CD14-positive monocyte (primary cell): ENCODE measurements around the gene CCNY. TPM values are rescaled to one million over a fixed set of nuclear protein-coding genes. Genes with fewer than 3 reads are reported as not detected.

Source experiments
- DNase-seq, 3 donors: peaks; one replicate each; pipeline ENCODE4 v3.0.0-alpha.2; 2011 to 2022
- H2AFZ ChIP-seq: 2 replicates; pipeline ENCODE4 v1.6.0; 2012; ENCODE audit warnings: mild to moderate bottlenecking, low read depth, low read length, inconsistent platforms; ENCODE audit not compliant: insufficient read depth, poor library complexity, severe bottlenecking
- H3K27ac ChIP-seq, 2 donors: 1 replicate in 1 of 2; 2 replicates in 1 of 2; pipeline ENCODE4 v1.5.1; 2012 to 2013; ENCODE audit warnings: low read length in 2 of 2, control low read depth in 1 of 2, inconsistent platforms in 1 of 2, low read depth in 1 of 2, mild to moderate bottlenecking in 1 of 2
- H3K27me3 ChIP-seq, 2 donors: one replicate each; pipeline versions ENCODE4 v1.6.0 to v1.6.1; 2011 to 2013; ENCODE audit warnings: low read length in 2 of 2; ENCODE audit not compliant: control insufficient read depth in 2 of 2, insufficient read depth in 2 of 2
- H3K36me3 ChIP-seq, 2 donors: replicated peaks in 1 of 2; 1 replicate in 1 of 2; 2 replicates in 1 of 2; pipeline versions ENCODE4 v1.5.1 to v1.6.1; 2012 to 2013; ENCODE audit warnings: low read length in 2 of 2, control low read depth in 1 of 2, inconsistent platforms in 1 of 2, mild to moderate bottlenecking in 1 of 2; ENCODE audit not compliant: insufficient read depth in 2 of 2, control insufficient read depth in 1 of 2
- H3K4me1 ChIP-seq, 2 donors: 1 replicate in 1 of 2; 2 replicates in 1 of 2; pipeline versions ENCODE4 v1.5.1 to v1.6.1; 2012 to 2013; ENCODE audit warnings: low read length in 2 of 2, control low read depth in 1 of 2, inconsistent platforms in 1 of 2, mild to moderate bottlenecking in 1 of 2, moderate library complexity in 1 of 2; ENCODE audit not compliant: insufficient read depth in 2 of 2, control insufficient read depth in 1 of 2
- H3K4me2 ChIP-seq: replicated peaks from 2 replicates; pipeline ENCODE3; 2012; ENCODE audit warnings: low read length, moderate library complexity, mild to moderate bottlenecking; ENCODE audit not compliant: poor library complexity, severe bottlenecking; ENCODE audit errors: extremely low read depth
- H3K4me3 ChIP-seq, 3 experiments: fragments of 200-600 bp in 1 of 3; sonication (generic) in 1 of 3; replicated peaks in 1 of 3; 1 replicate in 2 of 3; 2 replicates in 1 of 3; pipeline ENCODE4 v1.5.1; 2011 to 2013; ENCODE audit warnings: low read length in 3 of 3, mild to moderate bottlenecking in 3 of 3, control low read depth in 2 of 3, low read depth in 2 of 3, inconsistent platforms in 1 of 3, moderate library complexity in 1 of 3
- H3K79me2 ChIP-seq: 2 replicates; pipeline ENCODE4 v1.6.0; 2012; ENCODE audit warnings: mild to moderate bottlenecking, control low read depth, inconsistent platforms, low read length, moderate library complexity; ENCODE audit not compliant: insufficient read depth
- H3K9ac ChIP-seq: 2 replicates; pipeline ENCODE4 v1.6.0; 2017; ENCODE audit warnings: low read length, mild to moderate bottlenecking; ENCODE audit not compliant: insufficient read depth, poor library complexity, severe bottlenecking
- H3K9me3 ChIP-seq, 2 donors: replicated peaks in 1 of 2; 1 replicate in 1 of 2; 2 replicates in 1 of 2; pipeline versions ENCODE4 v1.5.1 to v1.6.1; 2012 to 2013; ENCODE audit warnings: low read length in 2 of 2, control low read depth in 1 of 2; ENCODE audit not compliant: control insufficient read depth in 1 of 2, insufficient read depth in 1 of 2
- H4K20me1 ChIP-seq: 2 replicates; pipeline ENCODE4 v1.6.0; 2012; ENCODE audit warnings: mild to moderate bottlenecking, low read length, control low read depth, moderate library complexity; ENCODE audit not compliant: insufficient read depth
- H3K27ac Mint-ChIP-seq, 7 donors: one replicate each; pipeline ENCODE4 v1.8.0; 2020; ENCODE audit warnings: mild to moderate bottlenecking in 7 of 7, mixed read lengths in 7 of 7, moderate library complexity in 6 of 7, inconsistent platforms in 2 of 7
- H3K27me3 Mint-ChIP-seq, 3 donors: one replicate each; pipeline ENCODE4 v1.8.0; 2021 to 2022; ENCODE audit warnings: low read depth in 3 of 3, mild to moderate bottlenecking in 3 of 3, mixed read lengths in 3 of 3, moderate library complexity in 3 of 3, inconsistent platforms in 1 of 3
- H3K36me3 Mint-ChIP-seq, 2 donors: one replicate each; pipeline ENCODE4 v1.8.0; 2020; ENCODE audit warnings: mixed read lengths in 2 of 2, inconsistent platforms in 1 of 2, mild to moderate bottlenecking in 1 of 2
- H3K4me1 Mint-ChIP-seq: one replicate; pipeline ENCODE4 v1.8.0; 2020; ENCODE audit warnings: mild to moderate bottlenecking, mixed read lengths
- H3K4me3 Mint-ChIP-seq, 2 donors: one replicate each; pipeline ENCODE4 v1.8.0; 2020; ENCODE audit warnings: mild to moderate bottlenecking in 2 of 2, mixed read lengths in 2 of 2, moderate library complexity in 1 of 2
- H3K9me3 Mint-ChIP-seq, 7 donors: one replicate each; pipeline ENCODE4 v1.8.0; 2020 to 2022; ENCODE audit warnings: mixed read lengths in 7 of 7, mild to moderate bottlenecking in 6 of 7, moderate library complexity in 6 of 7, inconsistent platforms in 2 of 7
- CTCF ChIP-seq: fragments of 200-600 bp; IDR thresholded peaks from one replicate; pipeline ENCODE4 v1.8.0; 2022; ENCODE audit warnings: antibody characterized with exemption, mild to moderate bottlenecking
- WGBS: methylation state at CpG from one replicate; pipeline ENCODE4 v1.1.5; 2013; ENCODE audit warnings: missing lambda C conversion rate; ENCODE audit not compliant: insufficient coverage; 5-methylcytosine and 5-hydroxymethylcytosine counted together
- intact Hi-C, 2 donors: fragments of 100-400 bp; cut with micrococcal nuclease; formaldehyde crosslinking; loops; one replicate each; pipeline versions ENCODE4 v1.15.0 to v1.15.1; 2023
- polyA plus RNA-seq, 3 donors: library from polyadenylated mRNA; depleted of rRNA in 1 of 3; unstranded in 2 of 3; stranded (reverse) in 1 of 3; fragments of 300-500 nt in 2 of 3; fragments of >200 nt in 1 of 3; fragmentation: Illumina TruSeq in 2 of 3; gene quantifications; 1 replicate in 2 of 3; 2 replicates in 1 of 3; pipeline ENCODE4 v1.2.3, GENCODE V29; 2012 to 2021

CCNY gene
- polyA plus RNA-seq, 3 donors, result 39.9 to 116 (median 64.8) TPM

- H4K20me1 ChIP-seq, result peaks cover 100% of the 10 kb centered on the region
- no peak for TF ChIP-seq CTCF
- no peaks in the 10 kb centered on the region for H3K27me3 ChIP-seq
- Mint-ChIP-seq H3K4me1 (peaks cover 75% of the 10 kb centered on the region), H3K4me3 (no peak overlapping the region), H3K9me3 (no peaks in the 10 kb centered on the region), H3K36me3 (peaks cover 4 to 16% of the 10 kb centered on the region in 2 donors), H3K27ac (peak overlapping the region in 4 of 7 donors; percentile 21 to 59 (median 32)), H3K27me3 (peaks cover 0 to 2% (median 0%) of the 10 kb centered on the region in 3 donors)
- intact Hi-C loops, result no loop called here
- H3K9ac ChIP-seq, result no peak overlapping the region
- no CpG with 5 or more reads among the region's 5 CpGs for WGBS
- no peak for DNase-seq
- H3K9me3 ChIP-seq, result no peaks in the 10 kb centered on the region
- no peaks in the 10 kb centered on the region for H3K36me3 ChIP-seq
- H3K4me1 ChIP-seq, result peaks cover 33 to 52% of the 10 kb centered on the region in 2 donors
- H3K4me3 ChIP-seq, result no peak overlapping the region
- H3K4me2 ChIP-seq, result no peak overlapping the region
- peaks cover 97% of the 10 kb centered on the region for H3K79me2 ChIP-seq
- no peak overlapping the region for H2AFZ ChIP-seq
- peak overlapping the region in 1 of 2 donors; percentile 23 for H3K27ac ChIP-seq
These were observed 6.0 kb downstream of the CCNY start for GRCh38 chr10:35342183-35342753.

- Histone ChIP-seq H3K27ac (peak overlapping the region in 1 of 2 donors; percentile 48), H2AFZ (no peak overlapping the region), H3K9ac (no peak overlapping the region), H4K20me1 (peaks cover 100% of the 10 kb centered on the region), H3K27me3 (no peaks in the 10 kb centered on the region), H3K4me3 (no peak overlapping the region), H3K4me2 (no peak overlapping the region), H3K4me1 (peaks cover 21 to 37% of the 10 kb centered on the region in 2 donors), H3K36me3 (no peaks in the 10 kb centered on the region), H3K9me3 (no peaks in the 10 kb centered on the region), H3K79me2 (peaks cover 97% of the 10 kb centered on the region)
- Mint-ChIP-seq H3K9me3 (no peaks in the 10 kb centered on the region), H3K4me3 (no peak overlapping the region), H3K4me1 (peaks cover 72% of the 10 kb centered on the region), H3K36me3 (peaks cover 8 to 22% of the 10 kb centered on the region in 2 donors), H3K27me3 (peaks cover 0 to 2% (median 0%) of the 10 kb centered on the region in 3 donors), H3K27ac (peak overlapping the region in 3 of 7 donors; percentile 68 to 75 (median 73))
- intact Hi-C loops, result no loop called here
- DNase-seq, result no peak
- no peak for TF ChIP-seq CTCF
These were observed 7.4 kb downstream of the CCNY start for GRCh38 chr10:35343739-35344138.
